ENCODE measurements around the gene RNF111. TPM values are rescaled to one million over a fixed set of nuclear protein-coding genes. Genes with fewer than 3 reads are reported as not detected.

Gene RNF111
- total and polyA plus RNA-seq, 2 of the 13 experiments (the other 11 are each of a cell fraction or from before 2014, with no cell fraction given), result 12.1 to 23.1 TPM

DNA sequence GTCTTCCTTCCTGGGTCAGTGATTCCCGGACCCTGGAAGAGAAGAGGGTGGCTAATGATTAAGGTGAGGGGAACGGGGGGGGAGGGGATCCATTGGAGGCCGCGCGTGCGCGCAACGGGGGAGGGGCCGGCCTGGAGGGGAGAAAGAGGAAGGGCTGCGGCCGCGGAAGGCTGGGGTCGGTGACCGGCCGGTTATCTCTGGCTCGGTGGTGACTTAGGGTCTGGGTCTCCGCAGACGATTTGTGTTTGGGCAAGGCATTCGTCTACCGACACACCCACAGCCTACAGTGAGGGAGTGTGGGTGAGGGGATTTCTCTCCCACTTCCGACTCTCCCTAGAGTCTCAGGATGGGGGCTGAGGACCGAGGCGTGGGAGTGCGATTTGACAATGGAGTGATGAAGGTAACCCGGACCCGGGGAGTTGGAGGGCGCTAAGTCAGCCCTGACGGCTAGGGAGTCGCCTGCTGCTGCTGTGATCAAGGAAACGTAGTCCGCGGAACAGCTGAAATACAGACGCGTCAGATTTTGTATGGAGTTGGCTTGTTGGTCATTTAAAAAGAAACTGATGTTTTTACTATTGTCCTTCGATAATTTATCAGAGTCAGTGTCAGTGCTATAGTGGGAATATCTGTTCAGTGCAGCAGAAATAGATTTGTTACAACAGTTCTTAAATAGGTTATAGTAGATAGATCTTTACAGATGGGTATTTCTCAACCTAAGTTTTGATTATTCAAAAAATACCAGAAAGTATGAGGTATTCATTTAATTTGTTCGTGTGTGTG, 733 bp downstream of the RNF111 start (continued):
- TF ChIP-seq, protein P1, sequence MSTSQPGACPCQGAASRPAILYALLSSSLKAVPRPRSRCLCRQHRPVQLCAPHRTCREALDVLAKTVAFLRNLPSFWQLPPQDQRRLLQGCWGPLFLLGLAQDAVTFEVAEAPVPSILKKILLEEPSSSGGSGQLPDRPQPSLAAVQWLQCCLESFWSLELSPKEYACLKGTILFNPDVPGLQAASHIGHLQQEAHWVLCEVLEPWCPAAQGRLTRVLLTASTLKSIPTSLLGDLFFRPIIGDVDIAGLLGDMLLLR (CRISPR knock-in tag; IDR thresholded peaks at IDR 0.05), result 0 out of 2 replicates have a peak, but pooled peaks have one; percentile 9
- TF ChIP-seq ZNF614 (CRISPR knock-in tag; IDR thresholded peaks at IDR 0.05; ENCODE audit: borderline replicate concordance) (peak; percentile 70; the same call in 1 of the 2 replicates), ZNF160 (CRISPR knock-in tag; IDR thresholded peaks at IDR 0.05) (no peak), AGO1 (IDR thresholded peaks at IDR 0.05; ENCODE audit: low read depth, low read length, poor library complexity, severe bottlenecking) (no peak), ZNF34 (CRISPR knock-in tag; IDR thresholded peaks at IDR 0.05; ENCODE audit: borderline replicate concordance) (no peak), ZNF468 (CRISPR knock-in tag; IDR thresholded peaks at IDR 0.05) (no peak), RARA (CRISPR knock-in tag; IDR thresholded peaks at IDR 0.05) (0 out of 2 replicates have a peak, but pooled peaks have one; percentile 25), ZNF253 (CRISPR knock-in tag; IDR thresholded peaks at IDR 0.05; ENCODE audit: borderline replicate concordance) (no peak)
- TF ChIP-seq, protein P2, sequence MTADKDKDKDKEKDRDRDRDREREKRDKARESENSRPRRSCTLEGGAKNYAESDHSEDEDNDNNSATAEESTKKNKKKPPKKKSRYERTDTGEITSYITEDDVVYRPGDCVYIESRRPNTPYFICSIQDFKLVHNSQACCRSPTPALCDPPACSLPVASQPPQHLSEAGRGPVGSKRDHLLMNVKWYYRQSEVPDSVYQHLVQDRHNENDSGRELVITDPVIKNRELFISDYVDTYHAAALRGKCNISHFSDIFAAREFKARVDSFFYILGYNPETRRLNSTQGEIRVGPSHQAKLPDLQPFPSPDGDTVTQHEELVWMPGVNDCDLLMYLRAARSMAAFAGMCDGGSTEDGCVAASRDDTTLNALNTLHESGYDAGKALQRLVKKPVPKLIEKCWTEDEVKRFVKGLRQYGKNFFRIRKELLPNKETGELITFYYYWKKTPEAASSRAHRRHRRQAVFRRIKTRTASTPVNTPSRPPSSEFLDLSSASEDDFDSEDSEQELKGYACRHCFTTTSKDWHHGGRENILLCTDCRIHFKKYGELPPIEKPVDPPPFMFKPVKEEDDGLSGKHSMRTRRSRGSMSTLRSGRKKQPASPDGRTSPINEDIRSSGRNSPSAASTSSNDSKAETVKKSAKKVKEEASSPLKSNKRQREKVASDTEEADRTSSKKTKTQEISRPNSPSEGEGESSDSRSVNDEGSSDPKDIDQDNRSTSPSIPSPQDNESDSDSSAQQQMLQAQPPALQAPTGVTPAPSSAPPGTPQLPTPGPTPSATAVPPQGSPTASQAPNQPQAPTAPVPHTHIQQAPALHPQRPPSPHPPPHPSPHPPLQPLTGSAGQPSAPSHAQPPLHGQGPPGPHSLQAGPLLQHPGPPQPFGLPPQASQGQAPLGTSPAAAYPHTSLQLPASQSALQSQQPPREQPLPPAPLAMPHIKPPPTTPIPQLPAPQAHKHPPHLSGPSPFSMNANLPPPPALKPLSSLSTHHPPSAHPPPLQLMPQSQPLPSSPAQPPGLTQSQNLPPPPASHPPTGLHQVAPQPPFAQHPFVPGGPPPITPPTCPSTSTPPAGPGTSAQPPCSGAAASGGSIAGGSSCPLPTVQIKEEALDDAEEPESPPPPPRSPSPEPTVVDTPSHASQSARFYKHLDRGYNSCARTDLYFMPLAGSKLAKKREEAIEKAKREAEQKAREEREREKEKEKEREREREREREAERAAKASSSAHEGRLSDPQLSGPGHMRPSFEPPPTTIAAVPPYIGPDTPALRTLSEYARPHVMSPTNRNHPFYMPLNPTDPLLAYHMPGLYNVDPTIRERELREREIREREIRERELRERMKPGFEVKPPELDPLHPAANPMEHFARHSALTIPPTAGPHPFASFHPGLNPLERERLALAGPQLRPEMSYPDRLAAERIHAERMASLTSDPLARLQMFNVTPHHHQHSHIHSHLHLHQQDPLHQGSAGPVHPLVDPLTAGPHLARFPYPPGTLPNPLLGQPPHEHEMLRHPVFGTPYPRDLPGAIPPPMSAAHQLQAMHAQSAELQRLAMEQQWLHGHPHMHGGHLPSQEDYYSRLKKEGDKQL (CRISPR knock-in tag; IDR thresholded peaks at IDR 0.05; ENCODE audit: low read depth), result no peak
- TF ChIP-seq, protein P3, sequence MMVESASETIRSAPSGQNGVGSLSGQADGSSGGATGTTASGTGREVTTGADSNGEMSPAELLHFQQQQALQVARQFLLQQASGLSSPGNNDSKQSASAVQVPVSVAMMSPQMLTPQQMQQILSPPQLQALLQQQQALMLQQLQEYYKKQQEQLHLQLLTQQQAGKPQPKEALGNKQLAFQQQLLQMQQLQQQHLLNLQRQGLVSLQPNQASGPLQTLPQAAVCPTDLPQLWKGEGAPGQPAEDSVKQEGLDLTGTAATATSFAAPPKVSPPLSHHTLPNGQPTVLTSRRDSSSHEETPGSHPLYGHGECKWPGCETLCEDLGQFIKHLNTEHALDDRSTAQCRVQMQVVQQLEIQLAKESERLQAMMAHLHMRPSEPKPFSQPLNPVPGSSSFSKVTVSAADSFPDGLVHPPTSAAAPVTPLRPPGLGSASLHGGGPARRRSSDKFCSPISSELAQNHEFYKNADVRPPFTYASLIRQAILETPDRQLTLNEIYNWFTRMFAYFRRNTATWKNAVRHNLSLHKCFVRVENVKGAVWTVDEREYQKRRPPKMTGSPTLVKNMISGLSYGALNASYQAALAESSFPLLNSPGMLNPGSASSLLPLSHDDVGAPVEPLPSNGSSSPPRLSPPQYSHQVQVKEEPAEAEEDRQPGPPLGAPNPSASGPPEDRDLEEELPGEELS (CRISPR knock-in tag; IDR thresholded peaks at IDR 0.05), result 0 out of 2 replicates have a peak, but pooled peaks have one; percentile 31
- TF ChIP-seq, protein P4, sequence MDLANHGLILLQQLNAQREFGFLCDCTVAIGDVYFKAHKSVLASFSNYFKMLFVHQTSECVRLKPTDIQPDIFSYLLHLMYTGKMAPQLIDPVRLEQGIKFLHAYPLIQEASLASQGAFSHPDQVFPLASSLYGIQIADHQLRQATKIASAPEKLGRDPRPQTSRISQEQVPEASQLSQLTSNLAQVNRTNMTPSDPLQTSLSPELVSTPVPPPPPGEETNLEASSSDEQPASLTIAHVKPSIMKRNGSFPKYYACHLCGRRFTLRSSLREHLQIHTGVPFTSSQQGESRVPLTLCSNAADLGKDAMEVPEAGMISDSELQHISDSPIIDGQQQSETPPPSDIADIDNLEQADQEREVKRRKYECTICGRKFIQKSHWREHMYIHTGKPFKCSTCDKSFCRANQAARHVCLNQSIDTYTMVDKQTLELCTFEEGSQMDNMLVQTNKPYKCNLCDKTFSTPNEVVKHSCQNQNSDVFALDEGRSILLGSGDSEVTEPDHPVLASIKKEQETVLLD (CRISPR knock-in tag; IDR thresholded peaks at IDR 0.05; ENCODE audit: low read depth), result peak; percentile 48
- TF ChIP-seq, protein P5, sequence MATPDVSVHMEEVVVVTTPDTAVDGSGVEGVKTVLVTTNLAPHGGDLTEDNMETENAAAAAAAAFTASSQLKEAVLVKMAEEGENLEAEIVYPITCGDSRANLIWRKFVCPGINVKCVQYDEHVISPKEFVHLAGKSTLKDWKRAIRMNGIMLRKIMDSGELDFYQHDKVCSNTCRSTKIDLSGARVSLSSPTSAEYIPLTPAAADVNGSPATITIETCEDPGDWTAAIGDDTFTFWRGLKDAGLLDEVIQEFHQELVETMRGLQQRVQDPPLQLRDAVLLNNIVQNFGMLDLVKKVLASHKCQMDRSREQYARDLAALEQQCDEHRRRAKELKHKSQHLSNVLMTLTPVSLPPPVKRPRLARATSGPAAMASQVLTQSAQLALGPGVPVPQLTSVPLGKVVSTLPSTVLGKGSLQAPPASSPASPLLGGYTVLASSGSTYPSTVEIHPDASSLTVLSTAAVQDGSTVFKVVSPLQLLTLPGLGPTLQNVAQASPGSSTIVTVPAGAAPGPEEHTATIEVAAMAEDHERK (CRISPR knock-in tag; IDR thresholded peaks at IDR 0.05; ENCODE audit: low read depth), result no peak
